ENCODE data around the gene FOXN1. TPM values are rescaled to one million over a fixed set of nuclear protein-coding genes. Genes with fewer than 3 reads are reported as not detected.

The FOXN1 gene
- polyA plus RNA-seq, 1 of the 3 experiments (the other 2 are of a cell fraction) = not detected

- Histone ChIP-seq H3K27ac (ENCODE audit: low read depth in 2 of 2, low read length in 1 of 2) (no peak overlapping the region), H3K27me3 (ENCODE audit: insufficient read depth) (0 out of 2 replicates have a peak, but pooled peaks cover 7% of the 10 kb centered on the region), H3K4me1 (ENCODE audit: control insufficient read depth in 1 of 2, insufficient read depth in 2 of 2, low read depth in 1 of 2, low read length in 1 of 2) (peaks cover 0 to 2% of the 10 kb centered on the region in 2 experiments; a peak in 1 of 4 replicates), H4K20me1 (ENCODE audit: insufficient read depth) (no peaks in the 10 kb centered on the region), H3K79me2 (ENCODE audit: insufficient read depth) (no peaks in the 10 kb centered on the region), H3K9me2 (no peaks in the 10 kb centered on the region), H3K4me3 (ENCODE audit: low read depth in 2 of 2, low read length in 1 of 2) (no peak overlapping the region), H3K9ac (no peak overlapping the region), H2AFZ (ENCODE audit: low read depth) (no peak overlapping the region), H3K36me3 (replicated peaks in 1 of 2; ENCODE audit: control insufficient read depth in 1 of 2, insufficient read depth in 2 of 2, low read length in 1 of 2) (no peaks in the 10 kb centered on the region), H3K9me3 (no peaks in the 10 kb centered on the region), H3K4me2 (no peak overlapping the region), H3F3A (replicated peaks; ENCODE audit: insufficient read depth) (no peaks in the 10 kb centered on the region)
- ChIA-PET CTCF (interaction anchor here (0.8 to 9.1 kb wide), 11 partner anchors 10 to 151 kb away, joined by 3 to 117 read pairs (median 13); partner anchors contain the start of genes BLTP2 and FOXN1), POLR2A (no interaction called here)
- WGBS (ENCODE audit: low lambda C conversion rate) = 21% methylated on average over 5 of the region's 9 CpGs
- no peak for DNase-seq
- TF ChIP-seq RXRA (IDR thresholded peaks at IDR 0.05; ENCODE audit: borderline replicate concordance, low read depth) (no peak), CTCF (IDR thresholded peaks at IDR 0.05) (no peak), REST (IDR thresholded peaks at IDR 0.05; ENCODE audit: low read depth, low read length) (no peak), CHD2 (IDR thresholded peaks at IDR 0.05; ENCODE audit: low read length, partially characterized antibody) (no peak), EP300 (IDR thresholded peaks at IDR 0.05; ENCODE audit: borderline replicate concordance in 1 of 2, low read depth in 1 of 2, low read length in 1 of 2) (no peak), PBX3 (IDR thresholded peaks at IDR 0.05) (no peak), SIN3A (IDR thresholded peaks at IDR 0.05; ENCODE audit: borderline replicate concordance, low read depth, low read length) (no peak), FOXJ3 (CRISPR knock-in tag; IDR thresholded peaks at IDR 0.05) (no peak), RCOR1 (IDR thresholded peaks at IDR 0.05; ENCODE audit: low read length) (no peak), EZH2phosphoT487 (IDR thresholded peaks at IDR 0.05; ENCODE audit: borderline replicate concordance, low read depth) (no peak), YY1 (IDR thresholded peaks at IDR 0.05; ENCODE audit: low read depth) (no peak), FOXM1 (IDR thresholded peaks at IDR 0.05; ENCODE audit: low read depth) (no peak), FOSL2 (IDR thresholded peaks at IDR 0.05; ENCODE audit: borderline replicate concordance, low read depth) (no peak), ELF1 (IDR thresholded peaks at IDR 0.05) (no peak), NRF1 (IDR thresholded peaks at IDR 0.05; ENCODE audit: low read depth, low read length) (no peak)
Measured at GRCh38 chr17:28493460-28493859, 12.7 kb upstream of the FOXN1 start.
